ENCODE measurements around the gene PRH2.

PRH2 gene

DNA sequence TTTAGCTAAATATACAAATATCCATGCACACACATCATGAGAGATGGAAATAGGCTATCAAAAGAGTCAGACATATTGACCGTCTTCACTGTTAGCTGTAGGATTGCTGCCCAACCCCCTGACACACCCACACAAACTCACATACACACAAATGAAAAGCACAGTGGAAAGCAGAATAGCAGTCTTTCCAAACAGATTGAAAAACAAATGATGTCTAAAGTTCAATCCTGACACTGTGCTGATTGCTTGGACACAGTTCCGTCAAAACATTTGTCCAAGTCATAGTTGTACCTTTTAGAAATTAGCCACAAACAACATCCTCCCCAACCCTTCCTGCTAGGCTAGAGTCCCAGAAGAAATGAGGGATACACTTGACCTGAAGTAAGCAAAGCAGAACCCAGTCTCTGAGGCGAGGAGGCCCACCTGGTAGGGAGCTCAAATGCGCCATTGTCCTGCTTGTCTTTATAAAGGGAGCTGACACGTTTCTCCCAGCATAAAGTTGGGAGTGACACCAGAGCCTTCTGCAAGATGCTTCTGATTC lies at the start of gene PRH2:
Gene PRH2 (plus strand): TSS at position 491 of the 541 bp plus-strand sequence. CDS start 38 bp downstream, at position 529.
- no peak for DNase-seq (ENCODE audit: low spot score)

DNA sequence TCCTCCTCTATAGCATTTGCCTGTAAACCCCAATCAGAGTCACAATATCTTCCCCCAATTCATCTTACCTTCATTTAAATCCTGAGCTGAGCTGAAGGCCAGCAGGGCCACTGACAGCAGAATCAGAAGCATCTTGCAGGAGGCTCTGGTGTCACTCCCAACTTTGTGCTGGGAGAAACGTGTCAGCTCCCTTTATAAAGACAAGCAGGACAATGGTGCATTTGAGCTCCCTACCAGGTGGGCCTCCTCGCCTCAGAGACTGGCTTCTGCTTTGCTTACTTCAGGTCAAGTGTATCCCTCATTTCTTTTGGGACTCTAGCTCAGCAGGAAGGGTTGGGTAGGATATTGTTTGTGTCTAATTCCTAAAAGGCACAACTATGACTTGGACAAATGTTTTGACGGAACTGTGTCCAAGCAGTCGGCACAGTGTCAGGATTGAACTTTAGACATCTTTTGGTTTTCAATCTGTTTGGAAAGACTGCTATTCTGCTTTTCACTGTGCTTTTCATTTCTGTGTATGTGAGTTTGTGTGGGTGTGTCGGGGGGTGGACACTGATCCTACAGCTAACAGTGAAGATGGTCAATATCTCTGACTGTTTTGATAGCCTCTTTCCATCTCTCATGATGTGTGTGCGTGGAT lies 44.8 kb upstream of the PRH2 start, which contains the start of gene PRH1:
Gene PRH1 (minus strand): TSS at position 170 of the 640 bp plus-strand sequence. CDS start 38 bp downstream, at position 132.
- DNase-seq (ENCODE audit: low spot score) = no peak

DNA sequence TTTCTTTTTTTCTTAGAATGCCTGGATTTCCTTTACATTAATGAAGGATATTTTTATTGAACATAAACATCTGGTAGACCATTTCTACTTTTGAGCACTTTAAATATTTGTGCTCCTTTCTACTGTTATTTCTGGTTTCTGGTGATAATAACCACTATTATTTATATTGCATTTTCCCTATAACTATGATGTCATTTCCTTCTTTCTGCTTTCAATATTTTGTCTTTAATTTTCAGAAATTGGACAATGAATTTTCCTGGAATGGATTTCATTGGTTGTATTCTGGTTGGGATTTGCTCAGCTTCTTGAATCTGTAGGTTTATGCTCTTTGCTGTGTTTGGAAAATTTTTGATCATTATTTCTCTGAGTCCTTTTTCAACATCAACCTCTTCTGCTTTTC lies 39.8 kb upstream of the PRH2 start:
- DNase-seq (ENCODE audit: low spot score) = no peak

DNA sequence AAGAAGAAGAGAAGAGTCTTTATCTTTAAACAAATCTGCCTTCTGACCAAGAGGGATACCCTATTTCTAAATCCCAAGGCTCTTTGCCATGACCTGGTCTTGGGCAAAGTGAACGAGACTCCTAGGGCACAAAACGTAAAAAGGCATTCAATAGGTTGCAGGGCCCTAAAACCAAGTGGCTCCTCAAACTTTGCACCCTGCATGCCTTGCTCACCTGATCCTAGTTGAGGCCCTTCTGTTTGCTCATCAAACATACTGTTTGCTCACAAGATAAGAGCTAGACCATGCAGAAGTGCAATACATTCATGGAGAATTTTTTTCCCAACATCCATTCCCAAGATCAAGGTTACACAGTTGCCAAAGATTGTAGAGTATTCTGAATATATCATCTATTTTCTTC lies 37.1 kb upstream of the PRH2 start:
- no peak for DNase-seq (ENCODE audit: low spot score)

DNA sequence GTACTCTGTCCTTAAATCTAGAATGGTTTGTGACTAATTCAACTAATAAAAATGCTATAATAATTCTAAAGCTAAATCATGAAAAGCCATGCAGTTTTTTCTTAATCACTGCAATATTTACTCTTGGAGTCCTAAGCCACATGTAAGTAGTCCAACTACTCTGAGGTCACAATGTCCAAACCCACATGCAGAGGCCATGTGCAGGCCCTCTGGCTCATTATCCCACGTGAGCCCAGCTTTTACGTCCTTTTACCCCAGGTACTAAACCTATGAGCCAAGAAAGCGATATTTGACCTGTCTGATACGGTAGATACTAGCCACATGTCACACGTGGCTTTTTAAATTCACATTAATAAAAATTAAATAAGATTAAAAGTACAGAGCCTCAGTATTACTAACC lies 32.2 kb upstream of the PRH2 start:
- no peak for DNase-seq (ENCODE audit: low spot score)

DNA sequence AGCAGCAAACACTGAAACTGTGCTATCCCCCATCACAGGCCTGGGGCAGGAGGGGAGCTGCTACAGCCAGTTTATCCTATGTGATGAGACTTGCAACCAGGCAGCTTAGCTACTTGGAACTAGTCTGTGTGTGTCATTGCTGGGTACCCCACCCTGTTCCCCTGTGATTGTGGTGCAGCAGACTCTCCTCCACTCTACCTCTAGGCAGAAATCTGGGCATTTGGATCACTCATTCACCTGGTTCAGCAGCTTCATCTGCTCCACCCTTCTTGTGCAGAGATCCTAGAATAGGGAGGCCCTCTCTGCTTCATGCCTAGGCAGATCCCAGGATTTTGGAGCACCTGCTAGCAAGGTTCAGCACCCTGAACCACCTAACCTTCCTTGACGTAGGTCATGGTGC lies 28.5 kb upstream of the PRH2 start:
- DNase-seq (ENCODE audit: low spot score) = no peak

DNA sequence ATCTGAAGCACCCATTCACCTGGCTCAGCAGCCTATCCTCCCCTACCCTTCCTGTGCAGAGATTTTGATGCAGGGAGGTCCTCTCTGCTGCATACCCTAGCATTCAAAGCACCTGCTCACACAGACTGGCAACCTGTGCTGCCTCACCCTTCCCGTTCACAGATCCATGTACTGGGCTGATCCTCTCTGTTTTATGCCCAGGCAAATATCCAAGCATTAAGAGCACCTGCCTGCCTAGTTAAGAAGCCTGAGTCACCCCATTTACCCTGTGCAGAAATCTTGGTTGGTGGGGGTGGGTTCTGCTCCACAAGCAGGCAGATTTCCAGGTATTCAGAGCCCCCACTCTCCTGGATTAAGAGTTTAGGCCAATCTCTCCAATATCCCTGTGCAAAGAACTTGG lies 28.1 kb upstream of the PRH2 start:
- no peak for DNase-seq (ENCODE audit: low spot score)

DNA sequence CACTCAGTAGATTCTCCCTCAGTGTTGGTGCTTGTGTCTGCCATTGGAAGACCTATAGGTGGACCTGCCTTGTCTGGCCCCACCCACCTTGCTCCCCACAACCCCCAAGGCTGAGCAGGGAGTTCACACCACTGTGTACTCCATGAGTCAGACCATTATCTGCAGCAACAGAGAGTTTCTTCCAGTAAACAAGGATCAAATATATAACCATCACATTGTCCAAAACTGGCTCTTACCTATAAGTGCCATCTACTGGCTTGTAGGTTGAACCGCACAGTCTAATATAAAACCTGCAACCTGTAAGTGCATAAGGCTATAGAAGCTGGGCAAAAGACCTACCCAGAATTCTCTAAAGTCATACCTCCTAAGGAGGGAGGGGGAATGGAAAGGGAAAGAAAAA lies 27.6 kb upstream of the PRH2 start:
- DNase-seq (ENCODE audit: low spot score) = no peak

DNA sequence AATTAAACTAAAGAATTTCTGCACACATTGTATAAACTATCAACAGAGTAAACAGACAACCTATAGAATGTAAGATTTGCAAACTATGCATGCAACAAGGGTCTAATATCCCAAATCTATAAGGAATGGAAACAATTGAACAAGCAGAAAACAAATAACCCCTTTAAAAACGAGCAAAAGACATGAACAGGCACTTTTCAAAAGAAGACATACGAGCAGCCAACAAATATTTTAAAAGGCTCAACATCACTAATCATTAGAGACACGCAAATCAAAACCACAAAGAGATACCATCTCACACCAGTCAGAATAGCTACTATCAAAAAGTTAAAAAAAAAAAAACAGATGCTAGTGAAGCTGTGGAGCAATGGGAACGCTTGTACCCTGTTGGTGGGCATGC lies 24.4 kb upstream of the PRH2 start:
- DNase-seq (ENCODE audit: low spot score) = no peak

DNA sequence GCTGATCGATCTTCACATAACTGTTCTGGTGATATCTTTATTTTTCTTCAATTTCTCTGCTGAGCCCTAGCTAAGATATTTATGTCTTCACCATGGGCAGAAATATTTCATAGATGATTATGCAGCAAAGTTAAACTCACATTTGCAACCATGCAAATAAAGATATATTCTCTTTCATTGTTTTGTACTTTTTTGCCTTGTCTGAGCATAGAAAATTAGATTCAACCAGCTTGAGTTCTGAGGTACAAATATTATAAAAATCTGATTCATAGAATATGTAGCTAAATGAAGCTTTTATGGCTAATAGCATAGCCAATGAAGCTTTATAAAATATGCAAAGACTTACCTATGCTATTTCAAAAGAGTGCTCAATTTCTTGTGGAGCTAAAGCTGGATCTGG lies 19.6 kb upstream of the PRH2 start, which contains the start of gene TAS2R13:
Gene TAS2R13 (minus strand): TSS at position 101 of the 400 bp plus-strand sequence. CDS start 264 bp downstream, outside the sequence.
- DNase-seq (ENCODE audit: low spot score) = no peak

DNA sequence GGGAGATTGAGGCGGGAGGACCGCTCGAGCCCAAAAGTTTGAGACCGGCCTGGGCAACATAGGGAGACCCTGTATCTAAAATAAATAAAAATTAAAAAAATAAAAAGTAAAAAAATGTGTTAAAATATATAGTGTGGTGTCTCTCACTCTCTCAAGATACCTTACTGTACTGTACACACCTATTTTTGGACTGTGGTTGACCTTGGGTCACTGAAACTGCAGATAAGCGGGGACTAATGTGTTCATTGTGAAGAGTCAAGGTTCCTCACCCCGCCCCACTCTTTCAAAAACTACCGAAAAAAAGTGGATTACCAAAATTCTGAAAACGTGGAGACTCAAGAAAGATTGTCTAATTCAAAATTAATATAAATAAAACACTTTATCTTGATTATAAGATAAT lies 18.7 kb upstream of the PRH2 start:
- DNase-seq (ENCODE audit: low spot score) = no peak

DNA sequence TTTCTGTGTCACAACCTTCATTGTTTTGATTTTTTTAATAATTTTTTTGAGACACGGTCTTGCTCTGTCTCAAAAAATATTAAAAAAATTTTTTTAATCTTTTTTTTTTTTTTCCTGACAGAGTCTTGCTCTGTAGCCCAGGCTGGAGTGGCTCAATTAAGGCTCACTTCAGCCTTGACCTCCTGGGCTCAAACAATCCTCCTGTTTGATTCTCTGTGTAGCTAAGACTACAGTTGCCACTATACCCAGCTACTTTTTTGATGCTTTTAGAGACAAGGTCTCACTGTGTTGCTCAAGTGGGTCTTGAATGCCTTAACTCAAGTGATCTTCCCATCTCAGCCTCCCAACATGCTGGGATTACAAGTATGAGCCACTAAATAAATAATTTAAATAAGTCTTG lies 9.2 kb upstream of the PRH2 start:
- DNase-seq (ENCODE audit: low spot score) = no peak

DNA sequence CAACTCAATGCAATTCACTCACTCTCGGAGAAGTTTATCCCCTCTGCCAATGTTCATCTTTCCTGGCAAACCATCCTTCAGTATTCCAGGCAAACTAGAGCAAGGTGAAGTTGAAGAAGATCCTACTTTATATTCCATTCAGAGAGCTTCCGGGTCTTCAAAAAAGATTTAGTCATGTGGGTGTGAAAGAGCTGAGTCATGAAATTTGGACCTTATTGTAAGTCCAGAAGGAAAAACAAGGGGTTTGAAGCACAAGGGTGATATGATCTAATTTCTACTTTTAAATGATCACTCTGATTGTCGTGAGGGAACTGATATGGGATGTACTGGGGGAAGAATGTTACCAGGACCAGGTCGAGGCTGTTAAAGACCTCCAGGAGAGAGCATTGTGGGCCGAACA lies 2.8 kb upstream of the PRH2 start:
- no peak for DNase-seq (ENCODE audit: low spot score)

DNA sequence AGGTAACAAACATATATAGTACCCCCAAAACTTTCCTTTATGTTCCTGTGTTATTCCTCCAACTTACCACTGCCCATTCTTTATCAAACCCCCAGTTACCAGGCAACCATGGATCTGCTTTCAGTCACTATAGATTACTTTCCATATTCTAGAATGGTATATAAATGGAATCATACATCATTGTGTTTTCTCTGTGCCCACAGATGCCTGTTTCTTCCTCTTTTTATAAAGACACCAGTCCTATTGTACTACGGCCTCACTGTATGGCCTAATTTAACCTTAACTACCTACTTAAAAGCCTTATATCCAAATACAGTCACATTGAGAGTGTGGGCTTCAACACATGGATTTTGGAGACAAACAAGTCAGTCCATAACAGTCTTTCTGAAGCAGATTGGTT lies 7.5 kb downstream of the PRH2 start:
- no peak for DNase-seq (ENCODE audit: low spot score)

DNA sequence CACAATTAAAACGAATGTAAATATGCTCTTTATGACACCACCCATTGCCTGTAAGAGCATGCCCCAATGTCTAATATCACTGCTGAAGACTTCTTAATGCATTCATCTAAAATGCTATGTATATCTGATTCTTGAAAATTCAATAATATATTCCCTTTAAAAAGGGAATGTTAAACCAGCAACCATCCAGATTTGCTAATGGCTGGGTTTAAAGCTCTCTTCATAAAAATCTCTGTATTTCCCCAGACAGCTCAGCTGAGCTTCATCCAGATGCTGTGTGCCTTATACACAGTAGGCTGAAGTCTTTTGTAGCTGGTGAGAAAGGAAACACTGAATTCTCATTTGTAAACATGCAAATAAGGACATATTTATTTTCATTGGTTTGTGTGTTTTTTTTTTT lies 10.1 kb downstream of the PRH2 start, which contains the start of gene TAS2R14:
Gene TAS2R14 (minus strand): TSS at position 101 of the 400 bp plus-strand sequence. CDS start 56 bp downstream, at position 45.
- no peak for DNase-seq (ENCODE audit: low spot score)

DNA sequence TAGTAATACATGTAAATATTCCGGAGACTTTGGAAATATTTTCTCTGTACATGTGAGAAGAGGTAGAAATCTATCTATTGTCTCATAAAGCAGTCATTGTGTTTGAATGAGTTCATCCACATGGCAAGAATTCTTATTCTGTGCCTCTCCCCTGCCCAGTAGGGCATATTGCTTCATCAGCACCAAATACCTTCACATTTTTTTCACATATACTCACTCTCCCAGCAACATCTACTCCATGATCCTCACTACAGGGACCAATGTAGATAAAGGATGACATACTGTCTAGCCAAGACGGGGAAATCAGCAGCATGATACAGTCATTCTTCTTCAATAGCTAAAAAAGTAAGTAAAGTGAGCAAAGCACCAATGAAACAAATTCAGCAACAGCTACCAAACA lies 11.4 kb downstream of the PRH2 start:
- DNase-seq (ENCODE audit: low spot score) = peak; percentile 70

DNA sequence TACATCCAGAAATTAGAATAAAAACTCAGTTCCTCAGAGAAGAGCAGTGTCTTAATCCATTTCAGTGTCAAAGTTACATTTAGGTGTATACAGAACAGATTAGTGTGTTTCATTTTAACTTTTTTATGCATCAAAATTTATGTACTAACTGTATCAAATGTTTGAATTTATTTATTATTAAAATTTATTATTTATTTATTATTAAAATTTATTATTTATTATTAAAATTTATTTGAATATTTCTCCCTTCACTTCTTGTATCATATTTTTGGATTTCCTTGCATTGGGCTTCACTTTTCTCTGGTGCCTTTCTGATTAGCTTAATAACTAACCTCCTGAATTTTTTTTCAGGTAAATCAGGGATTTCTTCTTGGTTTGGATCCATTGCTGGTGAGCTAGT lies 12.3 kb downstream of the PRH2 start:
- no peak for DNase-seq (ENCODE audit: low spot score)

DNA sequence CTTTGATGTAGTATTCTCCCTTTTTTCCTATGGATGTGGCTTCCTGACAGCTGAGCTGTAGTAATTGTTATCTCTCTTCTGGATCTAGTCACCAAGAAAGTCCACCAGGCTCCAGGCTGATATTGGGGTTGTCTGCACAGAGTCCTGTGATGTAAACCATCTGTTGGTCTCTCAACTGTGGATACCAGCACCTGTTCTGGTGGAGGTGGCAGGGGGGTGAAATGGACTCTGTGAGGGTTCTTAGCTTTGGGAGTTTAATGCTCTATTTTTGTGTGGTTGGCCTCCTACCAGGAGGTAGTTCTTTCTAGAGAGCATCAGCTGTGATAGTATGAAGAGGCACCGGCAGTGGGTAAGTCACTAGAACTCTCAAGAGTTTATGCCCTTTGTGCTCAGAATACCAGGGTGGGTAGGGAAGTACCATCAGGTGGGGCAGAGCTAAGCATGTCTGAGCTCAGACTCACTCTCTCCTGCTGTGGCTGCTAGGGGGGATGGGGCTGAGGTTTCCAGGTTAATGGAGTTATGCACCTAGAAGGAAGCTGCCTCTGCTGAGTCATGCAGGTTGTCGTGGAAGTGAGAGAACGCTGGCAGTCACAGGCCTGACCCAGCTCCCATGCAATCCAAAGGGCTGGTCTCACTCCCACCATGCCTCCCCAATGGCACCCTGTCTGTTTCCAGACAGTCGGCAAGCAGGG lies 13.0 kb downstream of the PRH2 start:
- no peak for DNase-seq (ENCODE audit: low spot score)

DNA sequence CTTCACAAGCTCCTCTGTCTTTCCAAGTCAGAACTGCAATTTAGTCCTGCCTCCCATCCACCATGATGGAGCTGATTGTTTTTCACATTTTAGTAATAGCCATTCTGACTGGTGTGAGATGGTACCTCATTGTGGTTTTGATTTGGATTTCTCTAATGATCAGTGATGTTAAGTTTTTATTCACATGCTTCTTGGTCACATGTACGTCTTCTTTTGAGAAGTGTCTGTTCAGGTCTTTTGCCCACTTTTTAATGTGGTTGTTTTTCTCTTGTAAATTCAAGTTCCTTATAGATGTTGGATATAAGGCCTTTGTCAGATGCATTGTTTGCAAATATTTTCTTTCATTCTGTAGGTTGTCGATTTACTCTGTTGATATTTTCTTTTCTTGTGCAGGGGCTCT lies 14.1 kb downstream of the PRH2 start:
- DNase-seq (ENCODE audit: low spot score) = no peak

DNA sequence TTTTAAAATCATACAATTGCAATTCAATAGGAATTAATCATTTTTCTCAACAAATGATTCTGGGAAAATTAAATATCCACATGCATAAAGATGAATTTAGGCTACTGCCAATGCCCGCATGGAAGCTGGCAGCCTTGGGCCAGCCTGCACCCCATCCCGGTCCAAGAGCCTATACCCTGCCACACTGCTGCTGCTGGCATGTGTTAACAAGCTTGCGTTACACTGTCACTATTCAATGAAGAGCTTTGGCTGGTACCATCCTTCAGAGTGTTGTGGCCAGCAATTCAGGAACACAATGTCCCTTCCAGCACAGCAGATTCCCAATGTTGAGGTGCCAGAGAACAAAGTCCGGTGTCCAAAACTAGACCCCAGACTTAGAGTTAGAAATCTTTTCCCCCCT lies 23.6 kb downstream of the PRH2 start:
- DNase-seq (ENCODE audit: low spot score) = no peak

DNA sequence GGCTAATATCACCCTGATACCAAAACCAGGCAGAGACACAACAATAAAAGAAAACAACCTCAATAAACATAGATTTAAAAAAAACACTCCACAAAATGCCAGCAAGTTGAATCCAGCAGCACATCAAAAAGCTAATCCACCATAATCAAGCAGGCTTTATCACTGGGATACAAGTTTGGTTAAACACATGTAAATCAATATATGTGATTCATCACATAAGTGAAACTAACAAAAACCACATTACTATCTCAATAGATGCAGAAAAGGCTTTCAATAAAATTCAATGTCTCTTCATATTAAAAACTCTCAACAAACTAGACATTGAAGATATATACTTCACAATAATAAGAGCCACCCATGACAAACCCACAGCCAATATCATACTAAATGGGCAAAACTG lies 27.0 kb downstream of the PRH2 start:
- DNase-seq (ENCODE audit: low spot score) = no peak

DNA sequence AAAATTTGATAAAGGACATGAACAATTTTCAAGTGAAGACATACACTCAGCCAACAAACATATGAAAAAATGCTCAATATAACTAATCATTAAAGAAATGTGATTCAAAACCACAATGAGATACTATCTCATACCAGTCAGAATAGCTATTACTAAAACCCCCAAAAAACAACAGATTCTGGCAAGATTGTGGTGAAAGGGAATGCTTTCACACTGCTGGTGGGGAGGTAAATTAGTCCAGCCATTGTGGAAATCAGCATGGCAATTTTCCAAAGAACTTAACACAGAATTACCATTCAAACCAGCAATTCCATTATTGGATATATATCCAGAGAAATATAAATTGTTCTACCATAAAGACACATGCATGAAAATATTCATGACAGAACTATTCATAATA lies 28.7 kb downstream of the PRH2 start:
- no peak for DNase-seq (ENCODE audit: low spot score)

DNA sequence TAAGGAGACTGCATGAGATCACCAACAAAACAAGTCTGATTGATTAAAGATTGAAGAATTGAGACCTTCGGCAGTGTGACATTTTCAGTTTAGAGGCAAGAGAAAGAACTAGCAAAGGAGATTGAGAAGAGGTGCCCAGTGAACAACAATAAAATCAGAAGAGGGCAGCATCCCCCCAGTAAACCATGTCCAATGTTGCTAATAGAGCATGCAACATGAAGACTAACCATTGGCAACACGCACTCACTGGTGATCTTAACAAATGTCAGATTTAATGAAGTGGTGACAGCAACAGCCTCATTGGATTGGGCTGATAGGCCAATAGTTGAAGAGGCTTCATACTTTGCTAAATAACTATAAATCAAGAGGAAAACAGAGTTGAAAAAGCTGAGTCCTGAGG lies 30.8 kb downstream of the PRH2 start:
- no peak for DNase-seq (ENCODE audit: low spot score)

Measured in GM03348 (cell line).